ENCODE measurements around the gene PLEKHA5.
A peak's percentile ranks its signal among the peaks of the same experiment; 100 is the strongest.
"Not testable (repeated sequence)": the region's sequence is repeated elsewhere in the genome, so short reads cannot be mapped to it uniquely, and the experiment has no call there.

Gene PLEKHA5

GRCh38 chr12:19129486-19130223 lies at the start of gene PLEKHA5:
TSS of gene PLEKHA5 (plus strand) at chr12:19129733. CDS start at chr12:19129800, 67 bp downstream.
- peak in 2 of 3 experiments; percentile 0 to 9 for DNase-seq (ENCODE audit: low read depth in 3 of 3)

- no peak for DNase-seq (ENCODE audit: low read depth in 3 of 3)
Measured at GRCh38 chr12:19080918-19081317, 48.6 kb upstream of the PLEKHA5 start.

GRCh38 chr12:19082365-19082911 lies 47.1 kb upstream of the PLEKHA5 start:
- no peak for DNase-seq (ENCODE audit: low read depth in 3 of 3)

- no peak for DNase-seq (ENCODE audit: low read depth in 3 of 3)
Measured at GRCh38 chr12:19084547-19084946, 45.0 kb upstream of the PLEKHA5 start.

- no peak for DNase-seq (ENCODE audit: low read depth in 3 of 3)
Measured at GRCh38 chr12:19085090-19085489, 44.4 kb upstream of the PLEKHA5 start.

GRCh38 chr12:19088606-19089005 lies 40.9 kb upstream of the PLEKHA5 start:
- DNase-seq (ENCODE audit: low read depth in 3 of 3), result no peak

GRCh38 chr12:19092482-19092881 lies 37.1 kb upstream of the PLEKHA5 start:
- not testable (repeated sequence) for DNase-seq (ENCODE audit: low read depth in 3 of 3)

GRCh38 chr12:19093218-19093617 lies 36.3 kb upstream of the PLEKHA5 start:
- no peak for DNase-seq (ENCODE audit: low read depth in 3 of 3)

GRCh38 chr12:19095331-19095730 lies 34.2 kb upstream of the PLEKHA5 start:
- DNase-seq (ENCODE audit: low read depth in 3 of 3), result no peak

GRCh38 chr12:19095756-19096480 lies 33.6 kb upstream of the PLEKHA5 start:
- DNase-seq (ENCODE audit: low read depth in 3 of 3), result no peak

- DNase-seq (ENCODE audit: low read depth in 3 of 3), result no peak
Measured at GRCh38 chr12:19105463-19105862, 24.1 kb upstream of the PLEKHA5 start.

GRCh38 chr12:19107750-19108149 lies 21.8 kb upstream of the PLEKHA5 start:
- DNase-seq (ENCODE audit: low read depth in 3 of 3), result no peak

- no peak for DNase-seq (ENCODE audit: low read depth in 3 of 3)
Measured at GRCh38 chr12:19110221-19110940, 19.2 kb upstream of the PLEKHA5 start.

- DNase-seq (ENCODE audit: low read depth in 3 of 3), result no peak
Measured at GRCh38 chr12:19113464-19113863, 16.1 kb upstream of the PLEKHA5 start.

- no peak for DNase-seq (ENCODE audit: low read depth in 3 of 3)
Measured at GRCh38 chr12:19115285-19115684, 14.2 kb upstream of the PLEKHA5 start.

GRCh38 chr12:19119440-19119839 lies 10.1 kb upstream of the PLEKHA5 start:
- no peak for DNase-seq (ENCODE audit: low read depth in 3 of 3)

GRCh38 chr12:19120795-19121194 lies 8.7 kb upstream of the PLEKHA5 start:
- DNase-seq (ENCODE audit: low read depth in 3 of 3), result no peak

GRCh38 chr12:19121449-19122018 lies 8.0 kb upstream of the PLEKHA5 start:
- DNase-seq (ENCODE audit: low read depth in 3 of 3), result no peak

GRCh38 chr12:19125325-19125724 lies 4.2 kb upstream of the PLEKHA5 start:
- no peak for DNase-seq (ENCODE audit: low read depth in 3 of 3)

GRCh38 chr12:19127270-19127669 lies 2.3 kb upstream of the PLEKHA5 start:
- no peak for DNase-seq (ENCODE audit: low read depth in 3 of 3)

GRCh38 chr12:19128485-19128884 lies 1.0 kb upstream of the PLEKHA5 start:
- DNase-seq (ENCODE audit: low read depth in 3 of 3), result no peak

GRCh38 chr12:19129122-19129485 lies 429 bp upstream of the PLEKHA5 start:
- DNase-seq (ENCODE audit: low read depth in 3 of 3), result no peak
